Activated effector memory CD4-positive, alpha-beta T cell treated with Interleukin-2 at 50 U/mL for 16 hours (primary cell): ENCODE measurements around the gene CCBE1.

ENCODE experiments used
- DNase-seq: peaks from one replicate; pipeline ENCODE4 v3.0.0-alpha.2; 2020

CCBE1 gene

DNA sequence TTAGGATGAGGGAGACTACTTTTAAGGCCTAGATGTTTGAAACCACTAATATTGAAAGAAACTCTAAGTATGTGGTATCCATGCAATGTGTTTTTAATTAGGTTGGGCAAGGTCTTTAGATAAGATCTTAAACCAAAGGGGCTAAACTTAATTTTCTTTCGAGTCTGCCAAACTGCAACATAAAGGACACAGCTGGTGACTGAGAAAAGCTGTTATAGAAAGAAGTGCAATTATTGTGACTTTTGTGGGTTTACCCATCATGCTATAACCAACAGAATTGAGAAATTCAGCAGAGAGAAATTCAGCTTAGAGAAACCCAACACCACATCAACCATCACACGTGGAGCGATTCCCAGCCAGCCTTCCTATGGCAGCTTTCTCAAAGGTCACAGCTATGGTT lies 218.6 kb downstream of the CCBE1 start:
- DNase-seq = no peak

DNA sequence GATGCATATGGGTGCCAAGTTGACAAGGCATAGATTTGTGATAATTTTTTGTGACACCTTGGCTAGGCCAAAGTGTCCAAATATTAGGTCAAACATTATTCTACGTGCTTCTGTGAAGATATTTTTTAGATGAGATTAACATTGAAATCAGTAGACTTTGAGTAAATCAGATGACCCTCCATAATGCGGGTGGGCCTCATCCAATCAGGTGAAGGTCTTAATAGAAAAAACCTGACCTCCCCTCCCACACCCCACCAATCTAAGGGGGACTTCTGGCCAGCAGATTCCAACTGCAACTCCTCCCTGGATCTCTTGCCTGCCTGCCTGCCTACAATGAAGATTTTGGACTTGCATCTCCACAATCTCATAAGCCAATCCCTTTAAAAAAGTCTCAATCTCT lies 219.4 kb downstream of the CCBE1 start:
- no peak for DNase-seq

DNA sequence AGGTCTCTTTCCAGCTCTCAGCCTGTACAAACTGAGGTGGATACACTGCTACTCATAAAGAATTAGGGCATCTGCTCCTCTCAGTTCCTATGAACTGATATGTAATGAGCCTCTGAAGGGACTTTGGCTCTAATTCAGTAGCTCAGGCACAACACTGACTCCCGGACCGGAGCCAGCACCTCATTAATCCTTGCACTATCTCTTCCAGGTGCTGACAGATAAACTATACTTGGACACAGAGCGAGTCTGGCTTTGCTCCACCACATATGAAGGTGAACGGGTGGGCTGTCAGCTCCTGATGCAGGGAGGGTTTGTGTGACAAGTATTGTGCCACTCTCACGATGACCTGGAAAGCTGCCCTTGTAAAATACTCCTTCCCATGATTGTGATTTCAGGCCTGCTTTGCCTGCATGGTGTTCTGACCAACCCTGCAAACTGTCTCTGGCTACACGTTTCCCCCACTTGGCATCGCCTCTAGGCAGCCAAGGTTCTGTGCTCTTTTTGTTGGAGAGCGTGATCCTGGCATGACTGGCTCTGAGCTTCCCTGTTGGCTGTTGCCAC lies 226.6 kb downstream of the CCBE1 start:
- no peak for DNase-seq

GRCh38 chr18:59469463-59470180 lies 227.6 kb downstream of the CCBE1 start:
- no peak for DNase-seq

DNA sequence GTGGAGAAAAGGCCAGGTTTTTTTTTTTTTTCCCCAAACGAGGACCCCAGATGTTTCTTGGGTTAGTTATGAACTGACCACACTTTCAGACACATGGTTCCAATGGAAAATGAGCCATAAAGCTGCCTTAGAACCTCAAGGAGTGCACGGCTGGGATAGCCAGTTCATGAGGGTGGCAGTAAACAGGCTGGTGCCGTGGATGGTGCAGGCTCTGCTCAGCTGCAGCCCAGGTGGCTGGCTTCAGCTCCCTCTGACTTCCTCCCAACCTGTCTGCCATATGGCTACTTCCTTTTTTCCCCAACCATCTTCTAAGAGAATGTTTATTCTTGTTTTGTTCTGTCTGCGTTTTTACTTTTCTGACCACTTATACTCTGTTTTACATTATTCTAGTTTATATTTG lies 228.4 kb downstream of the CCBE1 start:
- no peak for DNase-seq

DNA sequence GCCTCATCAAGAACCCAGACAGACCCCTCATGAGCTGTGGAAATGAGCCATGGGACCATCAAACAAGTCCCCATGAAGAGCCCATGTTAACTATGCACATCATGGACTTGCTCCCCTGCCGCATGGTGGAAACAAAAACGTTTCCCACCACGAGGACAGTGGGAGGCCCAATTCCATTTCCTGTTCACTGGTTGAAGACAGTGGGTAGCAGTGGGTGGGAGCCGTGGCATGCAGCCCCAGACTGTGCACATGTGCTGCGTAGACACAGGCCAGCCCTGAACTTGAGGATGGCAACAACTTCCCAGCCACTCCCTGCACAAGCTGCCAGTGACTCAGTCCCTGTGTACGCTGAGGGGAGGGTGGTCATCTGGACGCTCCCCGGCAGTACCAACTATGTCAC lies 229.7 kb downstream of the CCBE1 start:
- no peak for DNase-seq

- DNase-seq = no peak
These were observed 230.2 kb downstream of the CCBE1 start for GRCh38 chr18:59466980-59467379.

- no peak for DNase-seq
These were observed 232.7 kb downstream of the CCBE1 start for GRCh38 chr18:59464486-59464885.

GRCh38 chr18:59461171-59461570 lies 236.1 kb downstream of the CCBE1 start:
- no peak for DNase-seq

DNA sequence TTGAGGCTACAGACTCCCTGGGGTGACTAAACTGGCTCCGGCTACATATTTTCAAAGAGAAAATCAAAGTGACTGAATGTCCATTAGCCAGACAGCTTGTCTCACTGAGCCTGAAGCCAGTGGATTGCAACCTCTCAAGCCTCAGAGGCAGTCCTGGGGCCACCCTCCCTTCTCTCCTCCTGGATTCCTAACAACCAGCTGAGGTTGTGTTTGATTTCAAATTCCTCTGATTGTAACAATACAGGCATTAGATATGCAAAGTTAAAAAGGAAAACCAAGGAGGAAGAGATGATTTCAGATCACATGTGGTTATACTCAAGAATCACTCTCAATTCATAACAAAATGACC lies 237.2 kb downstream of the CCBE1 start:
- no peak for DNase-seq

DNA sequence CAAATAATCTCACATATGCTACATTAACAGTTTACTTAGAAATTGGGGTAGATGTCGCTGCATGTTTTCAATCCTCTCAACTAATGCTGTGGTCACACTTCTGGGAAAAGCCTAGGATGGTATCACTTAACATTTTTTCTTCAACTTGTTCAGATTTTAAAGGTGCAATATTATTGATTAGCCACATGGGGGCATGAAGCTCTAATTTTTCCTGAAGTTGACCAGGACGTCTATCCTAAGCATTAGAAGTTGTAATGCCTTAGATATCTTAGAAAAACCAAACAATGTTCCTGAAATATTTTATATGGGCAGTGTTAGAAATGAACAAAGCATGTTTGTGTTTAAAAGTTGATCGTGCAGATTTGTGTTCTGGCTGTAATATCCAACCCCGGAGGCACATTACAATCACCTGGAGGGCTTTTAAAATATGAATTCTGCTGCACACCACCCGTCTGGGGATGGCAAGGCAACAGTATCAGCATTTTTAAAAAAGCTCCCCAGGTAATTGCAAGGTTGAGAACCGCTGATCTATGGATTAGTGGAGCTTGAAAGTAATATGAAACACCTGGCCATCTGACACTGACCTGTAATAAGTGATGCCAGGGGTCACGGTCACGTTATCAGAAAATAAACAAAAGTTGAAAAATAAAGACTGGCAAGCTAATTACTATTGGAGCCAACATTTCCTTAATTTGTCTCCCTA lies 237.7 kb downstream of the CCBE1 start:
- no peak for DNase-seq

DNA sequence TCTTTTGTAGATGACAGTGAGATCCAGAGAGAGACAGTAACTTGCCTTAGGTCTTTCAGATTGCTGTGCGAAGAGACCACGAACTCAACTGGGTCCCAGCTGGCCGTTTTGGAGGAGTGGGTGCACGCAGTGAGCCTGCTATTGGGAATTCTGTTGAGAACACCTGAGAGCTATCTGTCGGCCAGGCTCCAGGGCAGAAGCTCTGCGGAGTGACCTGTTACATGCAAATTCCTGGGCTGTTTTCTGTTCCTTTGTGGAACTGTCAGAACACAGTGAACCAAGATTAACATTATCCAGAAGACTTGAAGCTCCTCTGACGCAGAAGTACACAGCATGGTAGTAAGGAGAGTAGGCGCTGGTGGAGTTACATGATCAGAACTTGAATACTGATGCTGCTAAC lies 238.6 kb downstream of the CCBE1 start:
- DNase-seq = no peak

DNA sequence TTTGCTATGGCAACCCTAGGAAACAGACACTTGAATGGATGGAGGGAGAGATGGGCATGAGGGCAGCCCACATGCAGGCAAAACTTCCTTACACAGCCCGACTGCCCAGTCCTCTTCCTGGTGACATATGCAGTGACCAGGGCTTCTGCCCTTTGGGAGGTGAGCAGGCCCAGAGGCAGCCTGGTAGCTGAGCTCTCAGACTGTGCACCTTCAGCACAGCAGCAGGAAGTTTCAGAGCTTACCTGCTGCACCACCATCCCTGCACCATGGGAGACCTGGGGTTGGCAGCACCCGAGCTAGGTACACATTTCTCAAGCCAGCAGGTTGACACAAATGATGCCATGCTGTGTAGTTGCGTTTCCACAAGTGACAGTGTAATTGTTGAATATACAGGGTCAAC lies 240.6 kb downstream of the CCBE1 start:
- DNase-seq = no peak

DNA sequence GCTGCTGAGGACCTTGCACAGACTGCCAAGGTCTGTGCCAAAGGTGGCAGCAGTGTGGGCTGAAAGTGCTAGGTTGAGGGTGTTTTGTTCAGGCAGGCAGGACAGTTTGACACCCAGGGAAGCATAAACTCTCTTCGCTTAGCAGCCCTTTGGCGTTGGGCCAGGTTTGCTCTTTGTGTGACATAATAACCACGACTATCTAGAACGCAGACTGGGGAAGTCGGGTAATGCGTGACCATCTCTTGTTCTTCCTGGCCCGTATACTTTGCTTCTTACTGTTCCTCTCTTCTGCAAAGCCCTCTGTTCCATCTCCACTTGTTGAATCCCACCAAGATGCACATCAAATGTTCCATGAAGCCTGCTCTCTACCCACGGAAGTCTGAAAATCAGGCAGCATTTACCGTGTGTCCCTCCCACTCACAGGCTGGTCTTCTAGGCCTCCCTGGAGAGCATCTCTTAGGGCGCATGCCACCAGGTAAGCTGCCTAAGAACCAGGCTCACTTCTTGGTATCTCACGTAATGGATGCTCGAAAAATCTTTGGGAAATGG lies 241.4 kb downstream of the CCBE1 start:
- no peak for DNase-seq

- DNase-seq = no peak
These were observed 242.1 kb downstream of the CCBE1 start for GRCh38 chr18:59454909-59455727.

DNA sequence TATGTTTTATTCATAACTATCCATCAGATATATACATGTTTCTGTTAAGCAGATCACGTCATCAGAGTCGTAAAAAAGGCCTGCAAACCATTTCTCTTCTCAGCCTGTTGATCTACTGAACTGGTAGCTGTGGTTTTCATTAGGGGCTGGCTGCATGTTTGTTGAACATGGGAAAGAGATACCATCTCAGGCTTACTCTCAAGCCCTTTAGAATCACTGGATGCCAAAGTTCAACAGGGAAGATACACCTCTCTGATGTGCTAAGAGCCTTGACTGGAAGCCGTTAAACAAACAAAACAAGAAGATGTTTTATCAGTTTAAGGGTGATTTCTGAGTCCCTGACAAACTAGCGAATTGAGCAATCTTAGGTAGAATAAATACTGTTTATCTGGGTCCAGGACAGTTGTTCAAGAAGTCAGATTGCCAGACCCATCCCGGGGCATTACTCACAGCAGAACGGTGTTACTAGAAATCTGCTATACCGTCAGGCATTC lies 243.7 kb downstream of the CCBE1 start:
- no peak for DNase-seq

GRCh38 chr18:59451963-59452362 lies 245.3 kb downstream of the CCBE1 start:
- DNase-seq = no peak

- no peak for DNase-seq
These were observed 246.2 kb downstream of the CCBE1 start for GRCh38 chr18:59451073-59451472.

GRCh38 chr18:59448546-59448945 lies 248.7 kb downstream of the CCBE1 start:
- no peak for DNase-seq

GRCh38 chr18:59446012-59446411 lies 251.2 kb downstream of the CCBE1 start:
- DNase-seq = no peak

- no peak for DNase-seq
These were observed 259.2 kb downstream of the CCBE1 start for GRCh38 chr18:59437851-59438569.

GRCh38 chr18:59432803-59433597 lies 264.2 kb downstream of the CCBE1 start:
- DNase-seq = no peak
